Spleen (tissue), 11 donors: ENCODE results near the gene TBCA. TPM values are rescaled to one million over a fixed set of nuclear protein-coding genes. Genes with fewer than 3 reads are reported as not detected.

ENCODE experiments used
- DNase-seq: peaks from one replicate; pipeline ENCODE4 v3.0.0-alpha.2; 2020
- H3K27ac ChIP-seq, 8 donors: fragments of 200-600 bp; sonication (generic) in 7 of 8; 1 replicate in 4 of 8; 2 replicates in 4 of 8; pipeline versions ENCODE4 v1.5.0 to v1.8.0; 2016 to 2021; ENCODE audit warnings: inconsistent platforms in 4 of 8, mild to moderate bottlenecking in 4 of 8, moderate library complexity in 1 of 8
- H3K27me3 ChIP-seq, 7 donors: fragments of 200-600 bp; sonication (generic) in 6 of 7; replicated peaks in 1 of 7; 1 replicate in 4 of 7; 2 replicates in 3 of 7; pipeline versions ENCODE4 v1.5.0 to v1.8.0; 2016 to 2021; ENCODE audit warnings: inconsistent platforms in 3 of 7, mild to moderate bottlenecking in 1 of 7
- H3K36me3 ChIP-seq, 6 donors: fragments of 200-600 bp; sonication (generic) in 5 of 6; 1 replicate in 4 of 6; 2 replicates in 2 of 6; pipeline versions ENCODE4 v1.5.0 to v1.8.0; 2016 to 2021; ENCODE audit warnings: inconsistent platforms in 2 of 6
- H3K4me1 ChIP-seq, 6 donors: fragments of 200-600 bp; sonication (generic) in 5 of 6; 1 replicate in 3 of 6; 2 replicates in 3 of 6; pipeline versions ENCODE4 v1.5.0 to v1.8.0; 2016 to 2021; ENCODE audit warnings: inconsistent platforms in 3 of 6
- H3K4me3 ChIP-seq, 8 donors: fragments of 200-600 bp; sonication (generic) in 7 of 8; 1 replicate in 4 of 8; 2 replicates in 4 of 8; pipeline versions ENCODE4 v1.5.0 to v1.8.0; 2016 to 2021; ENCODE audit warnings: inconsistent platforms in 4 of 8, mild to moderate bottlenecking in 4 of 8, moderate library complexity in 2 of 8
- H3K9me3 ChIP-seq, 8 donors: fragments of 200-600 bp; sonication (generic) in 7 of 8; 1 replicate in 4 of 8; 2 replicates in 4 of 8; pipeline versions ENCODE4 v1.5.0 to v1.8.0; 2016 to 2021; ENCODE audit warnings: inconsistent platforms in 4 of 8
- POLR2A ChIP-seq, 3 donors: fragments of 450-650 bp; IDR thresholded peaks; one replicate each; pipeline ENCODE4 v1.5.1; 2017; ENCODE audit warnings: antibody characterized with exemption in 3 of 3, mild to moderate bottlenecking in 1 of 3
- POLR2AphosphoS5 ChIP-seq, 3 donors: sonication (generic); formaldehyde crosslinking; IDR thresholded peaks; one replicate each; pipeline ENCODE4 v1.5.1; 2017; ENCODE audit warnings: antibody characterized with exemption in 3 of 3
- WGBS, 5 donors: extraction: QIAGEN DNeasy Blood & Tissue Kit in 3 of 5; methylation state at CpG; one replicate each; pipeline versions ENCODE4 v1.1.5 to v1.1.7; 2013 to 2018; 5-methylcytosine and 5-hydroxymethylcytosine counted together
- intact Hi-C: fragments of 100-400 bp; cut with DNase I; formaldehyde crosslinking; loops from one replicate; pipeline ENCODE4 v1.15.0; 2023; ENCODE audit warnings: low total_unique reads
- polyA plus RNA-seq, 3 donors: library from polyadenylated mRNA; stranded (reverse); fragments of 200-250 nt; gene quantifications; one replicate each; pipeline ENCODE4 v1.2.1, GENCODE V29; 2013
- total RNA-seq, 7 donors: library from RNA; depleted of rRNA in 3 of 7; stranded (reverse); fragments of >200 nt in 3 of 7; fragmentation: NEBNext Ultra II Directional in 4 of 7; extraction: Animal tissue kit (Norgen Biotek cat#: 25700) in 4 of 7; gene quantifications; one replicate each; pipeline versions ENCODE4 v1.1.0 to v1.2.1, GENCODE V29; 2016 to 2021
- TF ChIP-seq, protein P1 (sequence below), 11 experiments: fragments of 200-600 bp in 7 of 11; fragments of 450-650 bp in 4 of 11; sonication (generic) in 4 of 11; IDR thresholded peaks in 8 of 11; conservative IDR thresholded peaks in 3 of 11; 1 replicate in 7 of 11; 2 replicates in 4 of 11; pipeline versions ENCODE4 v1.4.0 to v1.8.0; 2016 to 2021; ENCODE audit warnings: antibody characterized with exemption in 11 of 11, inconsistent platforms in 4 of 11, mild to moderate bottlenecking in 1 of 11
- donor health status: healthy with polysubstance abuse.
- donor health status: DM: no; HTN: no; CAD: no; lungs with moderate emphysema.
- donor health status: DM: no; HTN: no; CAD: no.
- donor health status: Bipolar disorder and iron deficiency.
- donor health status: healthy.
- donor health status: DM: no; HTN: no; CAD: no.
- donor health status: DM: yes; HTN: yes; CAD: no.

TBCA gene
- total and polyA plus RNA-seq, 10 donors = 92.2 to 267 (median 108) TPM

DNA sequence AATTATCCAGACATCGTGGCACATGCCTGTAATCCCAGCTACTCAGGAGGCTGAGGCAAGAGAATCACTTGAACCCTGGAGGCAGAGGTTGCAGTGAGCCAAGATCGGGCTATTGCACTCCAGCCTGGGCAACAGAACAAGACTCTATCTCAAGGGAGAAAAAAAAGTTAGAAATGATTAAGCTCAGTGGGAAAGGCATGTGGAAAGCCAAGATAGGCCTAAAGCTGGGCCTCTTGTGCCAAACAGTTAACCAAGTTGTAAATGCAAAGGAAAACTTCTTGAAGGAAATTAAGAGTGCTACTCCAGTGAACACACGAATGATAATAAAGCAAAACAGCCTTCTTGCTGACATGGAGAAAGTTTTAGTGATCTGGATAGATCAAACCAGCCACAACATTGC is 43.0 kb downstream of the TBCA start:
- Histone ChIP-seq H3K36me3 (no peaks in the 10 kb centered on the region), H3K4me1 (peaks cover 0 to 6% (median 0%) of the 10 kb centered on the region in 6 donors), H3K27me3 (no peaks in the 10 kb centered on the region), H3K27ac (no peak overlapping the region), H3K4me3 (no peak overlapping the region), H3K9me3 (peaks cover 0 to 8% (median 0%) of the 10 kb centered on the region in 8 donors)
- WGBS, 5 donors = 81 to 98% (median 95%) methylated on average over 3 of the region's 3 CpGs
- DNase-seq = no peak
- TF ChIP-seq POLR2AphosphoS5 (IDR thresholded peaks at IDR 0.05) (no peak), POLR2A (IDR thresholded peaks at IDR 0.05) (no peak)
- TF ChIP-seq, protein P1, sequence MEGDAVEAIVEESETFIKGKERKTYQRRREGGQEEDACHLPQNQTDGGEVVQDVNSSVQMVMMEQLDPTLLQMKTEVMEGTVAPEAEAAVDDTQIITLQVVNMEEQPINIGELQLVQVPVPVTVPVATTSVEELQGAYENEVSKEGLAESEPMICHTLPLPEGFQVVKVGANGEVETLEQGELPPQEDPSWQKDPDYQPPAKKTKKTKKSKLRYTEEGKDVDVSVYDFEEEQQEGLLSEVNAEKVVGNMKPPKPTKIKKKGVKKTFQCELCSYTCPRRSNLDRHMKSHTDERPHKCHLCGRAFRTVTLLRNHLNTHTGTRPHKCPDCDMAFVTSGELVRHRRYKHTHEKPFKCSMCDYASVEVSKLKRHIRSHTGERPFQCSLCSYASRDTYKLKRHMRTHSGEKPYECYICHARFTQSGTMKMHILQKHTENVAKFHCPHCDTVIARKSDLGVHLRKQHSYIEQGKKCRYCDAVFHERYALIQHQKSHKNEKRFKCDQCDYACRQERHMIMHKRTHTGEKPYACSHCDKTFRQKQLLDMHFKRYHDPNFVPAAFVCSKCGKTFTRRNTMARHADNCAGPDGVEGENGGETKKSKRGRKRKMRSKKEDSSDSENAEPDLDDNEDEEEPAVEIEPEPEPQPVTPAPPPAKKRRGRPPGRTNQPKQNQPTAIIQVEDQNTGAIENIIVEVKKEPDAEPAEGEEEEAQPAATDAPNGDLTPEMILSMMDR (IDR thresholded peaks at IDR 0.05 in 8 of 11, conservative IDR thresholded peaks at IDR 0.05 in 3 of 11) = no peak
- intact Hi-C loops = no loop called here

DNA sequence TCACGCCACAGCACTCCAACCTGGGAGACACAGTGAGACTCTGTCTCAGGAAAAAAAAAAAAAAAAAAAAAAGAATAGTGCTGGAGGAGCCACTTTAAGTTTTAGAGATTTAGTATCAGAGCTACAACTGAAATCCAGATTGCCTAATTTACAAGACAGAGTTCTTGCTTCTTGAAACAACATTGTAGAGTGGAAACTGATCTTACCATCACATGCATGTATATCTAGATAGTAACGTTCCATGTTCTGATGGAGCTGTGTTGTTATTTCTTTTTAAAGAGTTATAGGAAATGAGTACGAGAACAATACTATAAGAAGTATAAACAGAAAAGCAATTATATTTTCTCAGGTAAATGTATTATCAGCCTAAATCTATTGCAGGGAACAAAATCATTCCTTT is 48.9 kb downstream of the TBCA start:
- 77 to 93% (median 91%) methylated on average over 3 of the region's 3 CpGs for WGBS, 5 donors
- Histone ChIP-seq H3K27me3 (no peaks in the 10 kb centered on the region), H3K9me3 (no peaks in the 10 kb centered on the region), H3K27ac (no peak overlapping the region), H3K4me1 (peaks cover 0 to 16% (median 6%) of the 10 kb centered on the region in 6 donors), H3K36me3 (peaks cover 0 to 4% (median 0%) of the 10 kb centered on the region in 6 donors), H3K4me3 (no peak overlapping the region)
- intact Hi-C loops = no loop called here
- TF ChIP-seq POLR2AphosphoS5 (IDR thresholded peaks at IDR 0.05) = no peak
- TF ChIP-seq, protein P1 (IDR thresholded peaks at IDR 0.05 in 8 of 11, conservative IDR thresholded peaks at IDR 0.05 in 3 of 11) = no peak
- TF ChIP-seq POLR2A (IDR thresholded peaks at IDR 0.05) = no peak
- DNase-seq = no peak

DNA sequence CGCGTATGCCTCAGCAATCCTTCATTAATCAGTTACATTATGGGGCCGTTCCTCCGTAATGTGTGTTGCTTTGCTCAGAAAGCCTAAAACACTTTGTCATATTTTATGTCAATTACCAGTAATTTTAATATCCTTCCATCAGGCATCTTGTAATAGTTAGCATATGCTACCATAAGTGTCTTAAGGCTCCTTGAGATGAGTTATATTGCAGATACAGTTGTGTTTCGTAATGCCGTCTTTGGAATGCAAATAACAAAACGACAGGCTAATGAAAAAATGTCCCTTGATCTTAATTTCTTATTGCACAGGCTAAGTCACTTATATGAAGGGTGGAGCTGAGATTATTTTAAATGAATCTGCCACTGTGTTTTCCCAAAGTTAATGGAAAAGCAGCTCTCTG is 50.5 kb downstream of the TBCA start:
- Histone ChIP-seq H3K36me3 (peaks cover 0 to 4% (median 0%) of the 10 kb centered on the region in 6 donors), H3K9me3 (no peaks in the 10 kb centered on the region), H3K4me1 (peaks cover 0 to 16% (median 6%) of the 10 kb centered on the region in 6 donors), H3K27me3 (no peaks in the 10 kb centered on the region), H3K4me3 (no peak overlapping the region), H3K27ac (no peak overlapping the region)
- intact Hi-C loops = no loop called here
- TF ChIP-seq, protein P1 (IDR thresholded peaks at IDR 0.05 in 8 of 11, conservative IDR thresholded peaks at IDR 0.05 in 3 of 11) = no peak
- no peak for DNase-seq
- WGBS, 5 donors = 90 to 94% (median 90%) methylated on average over 7 of the region's 7 CpGs

DNA sequence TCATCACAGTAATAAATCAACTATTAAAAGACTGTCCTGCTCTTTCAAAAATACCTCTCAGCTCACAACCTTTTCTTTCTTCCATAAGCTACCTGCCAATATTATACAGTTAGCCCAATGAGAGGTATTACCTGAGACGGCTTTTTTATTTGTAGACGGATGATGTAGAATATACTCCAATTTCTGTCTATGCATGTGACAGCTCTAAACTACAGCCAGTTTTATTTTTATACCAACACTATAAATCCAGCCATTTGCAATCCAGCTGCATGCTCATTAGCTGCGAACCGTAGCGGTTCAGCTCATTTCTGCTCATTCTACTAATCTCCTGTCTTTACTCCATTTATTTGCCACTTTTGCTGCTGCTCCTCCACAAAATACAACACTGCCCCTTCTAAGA is 51.2 kb downstream of the TBCA start:
- 79 to 96% (median 89%) methylated on average over 5 of the region's 5 CpGs for WGBS, 5 donors
- Histone ChIP-seq H3K4me1 (peaks cover 0 to 18% (median 10%) of the 10 kb centered on the region in 6 donors), H3K27ac (no peak overlapping the region)

More for the DNA sequence above, 51.2 kb downstream of the TBCA start:
- Histone ChIP-seq H3K4me3 (no peak overlapping the region), H3K9me3 (no peaks in the 10 kb centered on the region), H3K36me3 (peaks cover 0 to 4% (median 0%) of the 10 kb centered on the region in 6 donors), H3K27me3 (no peaks in the 10 kb centered on the region)
- TF ChIP-seq, protein P1 (IDR thresholded peaks at IDR 0.05 in 8 of 11, conservative IDR thresholded peaks at IDR 0.05 in 3 of 11) = no peak
- TF ChIP-seq POLR2AphosphoS5 (IDR thresholded peaks at IDR 0.05) (no peak), POLR2A (IDR thresholded peaks at IDR 0.05) (no peak)
- DNase-seq = no peak
- intact Hi-C loops = no loop called here
